RWPE2 (cell line): ENCODE data around the gene CREG1.
A peak's percentile ranks its signal among the peaks of the same experiment; 100 is the strongest.

Experiments
- ATAC-seq: fragments of 200-7000 bp; cut with Tn5 transposase; 3 replicates; pipeline ENCODE4 v1.9.1; 2021; ENCODE audit warnings: low read depth
- DNase-seq: peaks from one replicate; pipeline ENCODE4 v3.0.0-alpha.2; 2020; ENCODE audit warnings: low spot score
- H3K27ac ChIP-seq: fragments of 450-650 bp; 2 replicates; pipeline ENCODE4 v1.5.1; 2017; ENCODE audit warnings: mild to moderate bottlenecking; ENCODE audit not compliant: poor library complexity, severe bottlenecking
- H3K27me3 ChIP-seq: fragments of 250-450 bp; sonication (Bioruptor Pico); 2 replicates; pipeline ENCODE4 v1.5.1; 2021; ENCODE audit warnings: mild to moderate bottlenecking, moderate library complexity; ENCODE audit not compliant: insufficient read depth, poor library complexity, severe bottlenecking
- H3K36me3 ChIP-seq: fragments of 250-450 bp; sonication (Bioruptor Pico); 2 replicates; pipeline ENCODE4 v1.5.1; 2020; ENCODE audit warnings: low read depth, mild to moderate bottlenecking, moderate library complexity
- H3K4me1 ChIP-seq: fragments of 250-450 bp; sonication (Bioruptor Pico); 2 replicates; pipeline ENCODE4 v1.5.1; 2021; ENCODE audit warnings: mild to moderate bottlenecking, moderate library complexity; ENCODE audit not compliant: insufficient read depth, poor library complexity, severe bottlenecking
- H3K4me3 ChIP-seq: fragments of 250-450 bp; sonication (Bioruptor Pico); 2 replicates; pipeline ENCODE4 v1.5.1; 2021; ENCODE audit warnings: mild to moderate bottlenecking, moderate library complexity; ENCODE audit not compliant: severe bottlenecking
- H3K9me3 ChIP-seq: fragments of 250-450 bp; sonication (Bioruptor Pico); 2 replicates; pipeline ENCODE4 v1.5.1; 2021; ENCODE audit warnings: mild to moderate bottlenecking, moderate library complexity; ENCODE audit not compliant: severe bottlenecking
- CTCF ChIP-seq: fragments of 450-650 bp; IDR thresholded peaks from one replicate; pipeline ENCODE4 v1.5.1; 2017; ENCODE audit warnings: mild to moderate bottlenecking, moderate library complexity; ENCODE audit not compliant: poor library complexity, severe bottlenecking

CREG1 gene

GRCh38 chr1:167548059-167548932, 5.3 kb downstream of the CREG1 start:
- Histone ChIP-seq H3K36me3 (peaks cover 16% of the 10 kb centered on the region), H3K4me1 (peaks cover 19% of the 10 kb centered on the region), H3K4me3 (no peak overlapping the region), H3K27ac (no peak overlapping the region), H3K27me3 (no peaks in the 10 kb centered on the region), H3K9me3 (no peaks in the 10 kb centered on the region)
- no peak for TF ChIP-seq CTCF
- ATAC-seq, result no peak
- DNase-seq, result no peak

- H3K36me3 ChIP-seq, result peaks cover 16% of the 10 kb centered on the region
- no peak for DNase-seq
- H3K27me3 ChIP-seq, result no peaks in the 10 kb centered on the region
- ATAC-seq, result no peak
- H3K4me3 ChIP-seq, result no peak overlapping the region
- peaks cover 24% of the 10 kb centered on the region for H3K4me1 ChIP-seq
- no peaks in the 10 kb centered on the region for H3K9me3 ChIP-seq
- no peak for TF ChIP-seq CTCF
- no peak overlapping the region for H3K27ac ChIP-seq
Measured at GRCh38 chr1:167546935-167547334, 6.6 kb downstream of the CREG1 start.

GRCh38 chr1:167545349-167545748, 8.2 kb downstream of the CREG1 start:
- no peak overlapping the region for H3K27ac ChIP-seq
- peaks cover 24% of the 10 kb centered on the region for H3K4me1 ChIP-seq
- ATAC-seq, result no peak
- H3K27me3 ChIP-seq, result no peaks in the 10 kb centered on the region
- H3K9me3 ChIP-seq, result no peaks in the 10 kb centered on the region
- DNase-seq, result no peak
- no peak overlapping the region for H3K4me3 ChIP-seq
- H3K36me3 ChIP-seq, result peaks cover 16% of the 10 kb centered on the region
- no peak for TF ChIP-seq CTCF

GRCh38 chr1:167544447-167545093, 9.0 kb downstream of the CREG1 start:
- Histone ChIP-seq H3K36me3 (peaks cover 16% of the 10 kb centered on the region), H3K27me3 (no peaks in the 10 kb centered on the region), H3K4me3 (no peak overlapping the region), H3K9me3 (no peaks in the 10 kb centered on the region), H3K27ac (no peak overlapping the region), H3K4me1 (peaks cover 24% of the 10 kb centered on the region)
- ATAC-seq, result peak; percentile 71
- no peak for TF ChIP-seq CTCF
- DNase-seq, result no peak
